ENCODE data around the gene ENTPD8.

Gene ENTPD8

GRCh38 chr9:137433349-137433915 lies 7.7 kb downstream of the ENTPD8 start:
- no peak for DNase-seq (ENCODE audit: low read depth in 2 of 2, low spot score in 1 of 2)

DNA sequence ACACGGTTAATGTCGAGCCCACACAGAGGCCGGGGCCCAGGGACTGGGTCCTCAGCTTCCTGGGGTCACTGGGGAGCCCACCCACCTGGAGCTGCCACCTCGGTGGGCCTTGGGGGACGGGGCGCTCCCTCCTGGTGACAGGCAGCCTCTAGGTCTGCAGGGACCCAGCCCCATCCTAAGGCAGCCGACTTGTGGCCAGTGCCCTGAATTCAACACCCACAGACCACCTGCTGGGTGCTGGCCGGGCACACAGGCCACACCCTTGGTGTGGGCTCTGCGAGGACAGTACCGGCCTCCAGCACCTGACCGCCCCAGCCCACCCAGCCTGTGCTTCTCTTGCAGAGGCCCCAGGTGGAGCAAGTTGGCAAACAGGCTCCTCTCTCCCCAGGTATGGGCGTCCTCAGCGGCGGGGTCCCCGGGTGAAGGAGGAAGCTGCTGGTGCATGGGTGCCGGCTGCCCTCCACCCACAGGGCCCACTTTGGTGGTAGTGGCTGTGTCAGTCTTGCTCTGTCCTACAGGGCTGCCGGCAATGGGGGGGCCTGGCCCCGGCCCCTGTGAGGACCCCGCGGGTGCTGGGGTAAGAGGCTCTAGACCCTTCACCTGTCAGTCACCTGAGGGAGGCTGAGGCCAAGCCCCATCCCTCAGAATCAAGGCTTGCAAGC lies 8.3 kb downstream of the ENTPD8 start:
- no peak for DNase-seq (ENCODE audit: low read depth in 2 of 2, low spot score in 1 of 2)

- no peak for DNase-seq (ENCODE audit: low read depth in 2 of 2, low spot score in 1 of 2)
These were observed 9.7 kb downstream of the ENTPD8 start for GRCh38 chr9:137431416-137431931.

DNA sequence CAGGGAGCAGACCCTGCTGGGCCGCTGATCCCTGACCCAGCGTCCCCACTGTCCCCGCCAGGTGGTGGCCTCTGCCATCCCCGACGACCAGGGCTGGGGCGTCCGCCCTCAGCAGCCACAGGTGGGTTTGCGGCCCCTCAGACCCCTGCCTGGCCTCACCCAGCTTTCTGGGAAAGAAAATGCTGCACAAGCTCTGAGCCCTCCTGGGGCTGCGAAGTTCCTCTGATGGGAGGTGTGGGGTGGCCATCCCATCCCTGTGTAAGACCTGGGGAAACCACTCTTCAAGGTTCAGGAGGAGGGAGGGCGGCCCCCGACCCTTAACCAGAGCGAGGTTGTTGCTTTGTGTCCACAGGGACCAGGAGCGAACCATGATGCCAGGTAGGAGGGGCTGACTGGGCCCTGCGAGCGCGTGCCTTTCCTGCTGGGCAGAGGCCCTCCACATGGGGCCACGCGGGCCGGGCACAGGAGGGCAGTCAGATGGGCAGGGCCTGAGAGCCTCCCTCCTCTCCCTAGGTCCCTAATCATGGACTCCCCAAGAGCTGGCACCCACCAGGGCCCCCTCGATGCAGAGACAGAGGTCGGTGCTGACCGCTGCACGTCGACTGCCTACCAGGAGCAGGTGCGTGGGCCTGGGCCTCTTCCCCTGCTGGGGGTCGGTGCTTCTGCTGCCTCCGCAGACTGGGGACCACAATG lies 10.3 kb downstream of the ENTPD8 start:
- DNase-seq (ENCODE audit: low read depth in 2 of 2, low spot score in 1 of 2): no peak

DNA sequence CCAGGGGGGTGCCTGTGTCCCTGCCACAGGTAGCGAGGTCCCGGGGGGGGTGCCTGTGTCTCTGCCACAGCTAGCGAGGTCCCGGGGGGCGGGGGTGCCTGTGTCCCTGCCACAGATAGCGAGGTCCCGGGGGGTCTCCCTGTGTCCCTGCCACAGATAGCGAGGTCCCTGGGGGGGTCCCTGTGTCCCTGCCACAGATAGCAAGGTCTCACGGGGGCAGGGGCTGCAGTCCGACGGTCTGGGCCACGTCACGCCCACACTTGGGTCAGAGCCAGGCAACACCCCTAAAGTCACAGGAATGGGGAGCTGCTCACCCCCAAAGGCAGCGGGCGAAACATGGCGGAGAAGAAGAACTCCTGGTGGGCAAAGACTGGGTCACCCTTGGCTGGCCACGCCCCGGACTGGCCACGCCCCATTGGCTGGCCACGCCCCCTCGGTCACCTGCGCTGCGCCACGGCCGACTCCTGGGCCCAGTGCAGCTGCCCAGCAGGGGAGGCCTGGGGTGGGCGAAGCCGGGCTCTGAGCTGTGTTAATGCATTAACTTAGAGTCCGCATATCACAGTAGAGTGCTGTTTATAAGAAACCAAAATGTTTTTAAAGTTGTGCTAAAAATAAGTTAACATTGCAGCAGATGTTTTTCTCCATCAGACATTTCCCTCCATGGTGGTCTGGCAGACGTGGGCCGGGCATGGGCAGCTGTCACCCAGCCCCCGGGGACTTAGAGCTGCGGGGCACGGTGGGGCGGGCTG lies 11.0 kb downstream of the ENTPD8 start:
- no peak for DNase-seq (ENCODE audit: low read depth in 2 of 2, low spot score in 1 of 2)

DNA sequence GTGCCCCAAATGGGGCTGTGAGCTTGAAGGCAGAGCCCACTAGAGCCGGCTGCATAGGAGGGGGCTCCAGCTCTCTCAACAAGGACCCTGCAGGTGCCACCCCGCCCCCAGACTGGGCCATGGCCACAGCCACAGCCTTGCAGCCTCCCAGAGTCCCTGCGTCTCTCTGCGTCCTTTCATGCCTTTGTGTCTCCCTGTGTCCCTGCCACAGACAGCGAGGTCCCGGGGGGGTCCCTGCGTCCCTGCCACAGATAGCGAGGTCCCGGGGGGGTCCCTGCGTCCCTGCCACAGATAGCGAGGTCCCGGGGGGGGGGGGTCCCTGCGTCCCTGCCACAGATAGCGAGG lies 11.6 kb downstream of the ENTPD8 start:
- DNase-seq (ENCODE audit: low read depth in 2 of 2, low spot score in 1 of 2): no peak

GRCh38 chr9:137428841-137429545 lies 12.2 kb downstream of the ENTPD8 start:
- DNase-seq (ENCODE audit: low read depth in 2 of 2, low spot score in 1 of 2): no peak

DNA sequence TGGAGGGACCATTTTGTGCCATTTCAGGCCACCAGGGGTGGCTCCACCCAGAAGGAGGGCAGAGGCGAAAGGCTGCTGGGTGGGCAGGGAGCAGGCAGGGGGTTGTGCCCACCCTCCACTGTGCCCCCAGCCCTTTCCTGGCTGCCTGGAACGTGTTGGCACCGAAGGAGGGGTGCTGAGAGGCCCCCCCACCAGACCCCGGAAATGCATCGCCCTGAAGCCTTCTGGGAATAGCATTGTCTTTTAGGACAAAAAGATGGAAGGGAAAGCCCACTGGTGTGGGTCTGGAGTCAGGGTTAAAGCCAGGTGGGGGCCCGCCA lies 12.9 kb downstream of the ENTPD8 start:
- DNase-seq (ENCODE audit: low read depth in 2 of 2, low spot score in 1 of 2): no peak

- DNase-seq (ENCODE audit: low read depth in 2 of 2, low spot score in 1 of 2): no peak
These were observed 13.5 kb downstream of the ENTPD8 start for GRCh38 chr9:137427454-137428310.

- no peak for DNase-seq (ENCODE audit: low read depth in 2 of 2, low spot score in 1 of 2)
These were observed 15.0 kb downstream of the ENTPD8 start for GRCh38 chr9:137426018-137426681.

- no peak for DNase-seq (ENCODE audit: low read depth in 2 of 2, low spot score in 1 of 2)
These were observed 17.5 kb downstream of the ENTPD8 start for GRCh38 chr9:137423514-137424291.

DNA sequence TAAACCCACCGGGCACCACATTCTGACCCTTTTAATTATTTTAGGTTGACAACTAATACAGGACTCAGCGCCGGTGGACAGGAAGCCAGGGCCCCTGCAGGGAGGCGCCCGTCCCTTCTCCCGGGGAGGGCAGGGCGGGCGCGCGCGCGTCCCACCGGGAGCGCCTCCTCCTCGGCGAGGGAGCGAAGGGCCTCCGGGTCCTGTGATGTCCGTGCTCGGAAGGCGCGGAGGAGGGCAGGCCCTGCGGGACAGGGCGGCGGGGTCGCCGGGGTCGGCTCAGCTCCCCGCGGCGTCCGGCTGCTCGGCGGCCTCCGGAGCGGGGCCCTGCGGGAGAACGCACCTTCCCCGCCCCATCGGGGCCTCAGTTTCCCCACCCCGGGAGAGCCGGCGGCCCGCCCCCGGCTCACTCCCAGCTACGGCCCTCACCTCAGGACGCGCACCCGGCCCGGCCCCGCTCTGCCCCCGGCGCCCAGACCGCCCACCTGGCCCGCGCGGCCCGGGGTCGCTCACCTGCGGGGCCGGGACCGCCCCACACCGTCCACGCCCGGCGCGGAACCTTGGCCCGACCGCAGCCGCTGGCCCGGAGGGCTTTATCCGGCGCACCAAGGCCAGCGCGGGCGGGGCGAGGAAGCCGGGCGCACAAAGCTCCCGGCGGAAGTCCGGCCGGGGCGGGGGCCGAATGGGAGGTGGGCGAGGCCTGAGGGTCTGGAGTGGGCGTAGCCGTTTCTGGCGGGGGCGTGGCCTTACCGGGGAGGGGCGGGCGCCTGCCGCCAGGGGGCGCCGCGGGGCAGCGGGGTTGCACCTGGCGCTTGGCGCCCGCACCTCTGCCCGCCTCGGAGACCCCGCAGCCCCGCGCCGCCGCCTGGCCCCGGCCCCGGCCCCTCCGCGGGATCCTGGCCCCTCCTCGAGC lies 18.3 kb downstream of the ENTPD8 start, which contains the start of the genes EXD3 and NOXA1:
EXD3 (minus strand) TSS at position 559 of the 910 bp plus-strand sequence. CDS start 27,805 bp downstream, outside the sequence.
NOXA1 (plus strand) TSS at position 790 of the 910 bp plus-strand sequence. CDS start 137 bp downstream, outside the sequence.
- peak; percentile 79 to 83 for DNase-seq (ENCODE audit: low read depth in 2 of 2, low spot score in 1 of 2)

GRCh38 chr9:137421838-137422603 lies 19.1 kb downstream of the ENTPD8 start:
- no peak for DNase-seq (ENCODE audit: low read depth in 2 of 2, low spot score in 1 of 2)

DNA sequence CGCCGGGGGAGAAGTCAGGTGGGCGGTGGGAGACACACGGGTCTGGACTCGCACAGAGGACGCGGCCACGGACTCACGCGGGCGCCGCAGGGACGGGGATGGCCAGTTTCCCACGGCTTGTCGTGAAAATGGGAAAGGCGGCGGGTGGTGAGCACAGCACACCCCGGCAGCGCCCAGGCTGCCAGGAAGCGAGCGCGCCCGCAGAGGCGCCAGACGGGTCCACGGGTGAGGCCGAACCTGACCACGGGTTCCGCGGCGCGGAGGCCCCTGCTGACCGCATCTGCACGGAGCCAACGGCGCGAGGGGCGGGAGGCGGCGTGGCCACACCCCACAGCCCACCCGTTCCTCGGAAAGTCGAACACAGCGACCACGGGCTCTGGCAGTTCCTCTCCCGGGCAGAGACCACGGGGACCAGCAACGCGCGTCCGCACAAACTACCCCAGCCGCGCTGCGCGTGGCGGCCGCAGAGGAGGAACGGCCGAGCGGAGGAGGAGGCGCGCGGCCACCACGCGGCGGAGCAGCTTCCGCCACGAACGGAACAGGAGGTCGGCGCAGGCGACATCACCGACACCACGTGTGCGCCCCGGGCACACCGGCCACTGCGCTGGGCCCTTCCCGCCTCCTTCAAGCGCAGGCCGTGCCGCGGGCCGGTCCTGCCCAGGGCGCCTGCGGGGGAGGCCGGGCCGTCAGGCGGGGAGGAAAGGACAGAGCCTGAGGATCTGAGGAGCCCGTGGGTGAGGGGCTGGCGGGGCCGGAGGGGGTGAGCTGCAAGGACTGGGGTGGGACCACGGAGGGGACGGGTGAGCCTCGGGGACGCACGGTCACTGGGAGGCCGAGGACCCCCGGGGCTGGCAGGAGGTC lies 23.8 kb downstream of the ENTPD8 start:
- no peak for DNase-seq (ENCODE audit: low read depth in 2 of 2, low spot score in 1 of 2)

GRCh38 chr9:137416563-137417151 lies 24.5 kb downstream of the ENTPD8 start:
- DNase-seq (ENCODE audit: low read depth in 2 of 2, low spot score in 1 of 2): no peak
